OCI-LY3 (cell line): ENCODE data around the gene PIGT.
A peak's percentile ranks its signal among the peaks of the same experiment; 100 is the strongest.

Source experiments
- H2AFZ ChIP-seq: fragments of 200-600, 300-600 bp; shearing (Covaris generic); 2 replicates; pipeline ENCODE4 v1.6.0; 2014; ENCODE audit warnings: antibody characterized with exemption, low read depth, low read length
- H3K27ac ChIP-seq: fragments of 200-600, 300-600 bp; sonication (generic); 2 replicates; pipeline ENCODE4 v1.5.1; 2014; ENCODE audit warnings: mild to moderate bottlenecking, low read length, moderate library complexity, mixed read lengths
- H3K27me3 ChIP-seq: fragments of 200-600, 300-600 bp; sonication (generic); 2 replicates; pipeline ENCODE4 v1.6.1; 2014; ENCODE audit warnings: low read depth, low read length, mixed read lengths
- H3K36me3 ChIP-seq: fragments of 200-600, 300-600 bp; sonication (generic); replicated peaks from 2 replicates; pipeline ENCODE3; 2014; ENCODE audit warnings: low read depth, low read length, mixed read lengths
- H3K4me1 ChIP-seq: fragments of 300-600, 200-600 bp; sonication (generic); 2 replicates; pipeline ENCODE4 v1.6.1; 2014; ENCODE audit warnings: low read length, mixed read lengths
- H3K4me2 ChIP-seq: fragments of 200-600, 300-600 bp; sonication (generic); 2 replicates; pipeline ENCODE4 v1.6.1; 2014; ENCODE audit warnings: low read length, mixed read lengths
- H3K4me3 ChIP-seq: fragments of 300-600, 200-600 bp; sonication (generic); 2 replicates; pipeline ENCODE4 v1.5.1; 2014; ENCODE audit warnings: antibody characterized with exemption, mild to moderate bottlenecking, low read length, moderate library complexity
- H3K79me2 ChIP-seq: fragments of 300-600, 200-600 bp; shearing (Covaris generic); 2 replicates; pipeline ENCODE4 v1.6.1; 2014; ENCODE audit warnings: mild to moderate bottlenecking, low read length, mixed read lengths
- H3K9ac ChIP-seq: fragments of 300-600, 200-600 bp; shearing (Covaris generic); 2 replicates; pipeline ENCODE4 v1.6.0; 2014; ENCODE audit warnings: mild to moderate bottlenecking, low read length, moderate library complexity
- H3K9me3 ChIP-seq: fragments of 200-600, 300-600 bp; shearing (Covaris generic); 2 replicates; pipeline ENCODE4 v1.6.1; 2014; ENCODE audit warnings: low read length, mixed read lengths; ENCODE audit not compliant: insufficient read depth
- H4K20me1 ChIP-seq: fragments of 200-600, 300-600 bp; sonication (generic); 2 replicates; pipeline ENCODE4 v1.6.1; 2016; ENCODE audit warnings: low read length, mixed read lengths; ENCODE audit not compliant: insufficient read depth
- EZH2phosphoT487 ChIP-seq: fragments of 200-600 bp; shearing (Covaris generic); IDR thresholded peaks from 2 replicates; pipeline ENCODE4 v1.6.1; 2018; ENCODE audit warnings: antibody characterized with exemption, mixed run types, low read depth
- TF ChIP-seq, protein P1 (sequence below): fragments of 200-600, 300-600 bp; sonication (generic); IDR thresholded peaks from 2 replicates; pipeline ENCODE4 v1.5.1; 2014; ENCODE audit warnings: antibody characterized with exemption, low read length, low read depth

PIGT gene

GRCh38 chr20:45373353-45374100 lies 42.4 kb upstream of the PIGT start:
- Histone ChIP-seq H4K20me1 (peaks cover 21% of the 10 kb centered on the region), H3K27ac (no peak overlapping the region), H3K4me2 (peak overlapping the region; percentile 74), H3K27me3 (peaks cover 16% of the 10 kb centered on the region), H3K36me3 (peaks cover 23% of the 10 kb centered on the region), H2AFZ (0 out of 2 replicates have a peak overlapping the region, but pooled peaks have one; percentile 9), H3K79me2 (peaks cover 9% of the 10 kb centered on the region; the same call in 1 of the 2 replicates), H3K4me1 (peaks cover 30% of the 10 kb centered on the region), H3K9me3 (no peaks in the 10 kb centered on the region), H3K9ac (peak overlapping the region; percentile 41), H3K4me3 (peak overlapping the region; percentile 71)
- TF ChIP-seq, protein P1, sequence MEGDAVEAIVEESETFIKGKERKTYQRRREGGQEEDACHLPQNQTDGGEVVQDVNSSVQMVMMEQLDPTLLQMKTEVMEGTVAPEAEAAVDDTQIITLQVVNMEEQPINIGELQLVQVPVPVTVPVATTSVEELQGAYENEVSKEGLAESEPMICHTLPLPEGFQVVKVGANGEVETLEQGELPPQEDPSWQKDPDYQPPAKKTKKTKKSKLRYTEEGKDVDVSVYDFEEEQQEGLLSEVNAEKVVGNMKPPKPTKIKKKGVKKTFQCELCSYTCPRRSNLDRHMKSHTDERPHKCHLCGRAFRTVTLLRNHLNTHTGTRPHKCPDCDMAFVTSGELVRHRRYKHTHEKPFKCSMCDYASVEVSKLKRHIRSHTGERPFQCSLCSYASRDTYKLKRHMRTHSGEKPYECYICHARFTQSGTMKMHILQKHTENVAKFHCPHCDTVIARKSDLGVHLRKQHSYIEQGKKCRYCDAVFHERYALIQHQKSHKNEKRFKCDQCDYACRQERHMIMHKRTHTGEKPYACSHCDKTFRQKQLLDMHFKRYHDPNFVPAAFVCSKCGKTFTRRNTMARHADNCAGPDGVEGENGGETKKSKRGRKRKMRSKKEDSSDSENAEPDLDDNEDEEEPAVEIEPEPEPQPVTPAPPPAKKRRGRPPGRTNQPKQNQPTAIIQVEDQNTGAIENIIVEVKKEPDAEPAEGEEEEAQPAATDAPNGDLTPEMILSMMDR = peak; percentile 98
- TF ChIP-seq EZH2phosphoT487 = no peak

DNA sequence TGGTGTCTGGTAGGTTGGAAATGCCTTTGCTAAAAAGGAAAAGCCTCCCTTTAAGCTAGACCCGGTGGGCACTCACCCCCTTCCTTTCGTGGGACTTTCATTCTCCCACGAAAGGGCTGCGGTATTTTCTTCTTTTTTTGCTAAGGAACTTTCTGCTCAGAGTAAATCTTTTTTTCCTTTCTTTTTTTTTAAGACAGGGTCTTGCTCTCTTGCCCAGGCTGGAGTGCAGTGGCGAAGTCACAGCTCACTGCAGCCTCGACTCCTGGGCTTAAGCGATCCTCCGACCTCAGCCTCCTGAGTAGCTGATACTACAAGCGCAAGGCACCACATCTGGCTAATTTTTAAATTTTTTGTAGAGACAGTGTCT lies 41.9 kb upstream of the PIGT start:
- no peak overlapping the region for H2AFZ ChIP-seq
- no peak overlapping the region for H3K9ac ChIP-seq
- H3K36me3 ChIP-seq = peaks cover 23% of the 10 kb centered on the region
- peaks cover 16% of the 10 kb centered on the region for H3K27me3 ChIP-seq
- peak overlapping the region; percentile 71; the same call in 1 of the 2 replicates for H3K4me3 ChIP-seq
- H3K4me2 ChIP-seq = peak overlapping the region; percentile 74; the same call in 1 of the 2 replicates
- no peak overlapping the region for H3K27ac ChIP-seq
- no peak for TF ChIP-seq EZH2phosphoT487
- TF ChIP-seq, protein P1 = no peak
- peaks cover 16% of the 10 kb centered on the region; the same call in 1 of the 2 replicates for H4K20me1 ChIP-seq
- H3K9me3 ChIP-seq = no peaks in the 10 kb centered on the region
- H3K79me2 ChIP-seq = peaks cover 9% of the 10 kb centered on the region; the same call in 1 of the 2 replicates
- H3K4me1 ChIP-seq = peaks cover 24% of the 10 kb centered on the region

DNA sequence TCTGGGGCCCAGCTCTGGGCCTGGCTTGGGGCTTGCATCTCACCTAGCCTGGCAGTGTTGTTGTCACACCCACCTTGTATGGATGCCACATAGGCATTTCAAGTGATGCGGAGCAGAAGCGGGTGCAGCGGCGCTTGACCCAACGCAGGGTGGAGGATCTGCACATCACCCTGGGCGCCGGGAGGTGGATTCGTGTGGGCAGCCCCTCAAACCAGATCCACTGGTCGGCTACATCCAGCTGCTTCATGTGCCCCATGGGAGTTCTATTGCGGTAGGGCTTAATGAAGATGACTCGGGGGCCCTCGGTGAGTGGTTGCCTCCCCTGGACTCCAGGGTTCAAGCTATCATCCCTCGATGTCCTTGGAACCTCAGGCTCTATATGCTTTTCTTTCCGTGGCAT lies 41.0 kb upstream of the PIGT start:
- peaks cover 23% of the 10 kb centered on the region for H3K36me3 ChIP-seq
- H3K9ac ChIP-seq = no peak overlapping the region
- peaks cover 15% of the 10 kb centered on the region; the same call in 1 of the 2 replicates for H4K20me1 ChIP-seq
- H3K4me2 ChIP-seq = no peak overlapping the region
- TF ChIP-seq, protein P1 = no peak
- TF ChIP-seq EZH2phosphoT487 = no peak
- peaks cover 15% of the 10 kb centered on the region for H3K27me3 ChIP-seq
- no peak overlapping the region for H2AFZ ChIP-seq
- H3K9me3 ChIP-seq = no peaks in the 10 kb centered on the region
- H3K27ac ChIP-seq = no peak overlapping the region
- peaks cover 15% of the 10 kb centered on the region for H3K4me1 ChIP-seq
- H3K4me3 ChIP-seq = no peak overlapping the region
- peaks cover 7% of the 10 kb centered on the region; the same call in 1 of the 2 replicates for H3K79me2 ChIP-seq

DNA sequence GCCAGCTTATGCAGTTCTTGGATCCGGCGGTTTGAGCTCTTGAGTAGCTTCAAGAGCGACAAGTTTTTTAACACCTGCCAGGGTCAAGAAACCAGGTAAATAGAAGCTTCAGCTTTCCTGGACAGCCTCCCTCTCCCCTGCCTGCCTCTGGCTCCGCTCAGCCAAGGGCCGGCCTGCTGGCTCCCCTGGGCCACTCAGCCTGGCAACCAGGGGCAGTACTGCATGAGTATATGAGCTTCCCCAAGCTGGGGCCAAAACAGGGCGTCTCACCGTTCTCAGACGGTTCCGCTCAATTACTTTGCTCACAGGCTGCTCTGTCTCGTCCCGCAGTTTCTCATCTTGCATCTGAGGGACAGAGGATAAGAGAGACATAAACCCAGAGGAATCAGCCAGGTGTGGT lies 38.7 kb upstream of the PIGT start:
- H3K27me3 ChIP-seq = no peaks in the 10 kb centered on the region
- H3K36me3 ChIP-seq = peaks cover 11% of the 10 kb centered on the region
- H2AFZ ChIP-seq = no peak overlapping the region
- H3K9me3 ChIP-seq = no peaks in the 10 kb centered on the region
- H3K79me2 ChIP-seq = no peaks in the 10 kb centered on the region
- H3K4me2 ChIP-seq = no peak overlapping the region
- H3K9ac ChIP-seq = no peak overlapping the region
- no peaks in the 10 kb centered on the region for H4K20me1 ChIP-seq
- peaks cover 9% of the 10 kb centered on the region; the same call in 1 of the 2 replicates for H3K4me1 ChIP-seq
- no peak overlapping the region for H3K4me3 ChIP-seq
- no peak overlapping the region for H3K27ac ChIP-seq
- TF ChIP-seq, protein P1 = no peak
- TF ChIP-seq EZH2phosphoT487 = no peak
